ENCODE data around the gene TBL3. TPM values are rescaled to one million over a fixed set of nuclear protein-coding genes. Genes with fewer than 3 reads are reported as not detected.
"Not testable (repeated sequence)": the region's sequence is repeated elsewhere in the genome, so short reads cannot be mapped to it uniquely, and the experiment has no call there.

Gene TBL3
- total RNA-seq, 2 experiments from 2014 or later = 29.4 to 30.7 TPM

- Mint-ChIP-seq H3K9me3 (no peaks in the 10 kb centered on the region), H3K27me3 (peaks cover 2% of the 10 kb centered on the region), H3K4me1 (no peaks in the 10 kb centered on the region), H3K27ac (no peak overlapping the region), H3K4me3 (no peak overlapping the region), H3K36me3 (no peaks in the 10 kb centered on the region)
- POLR2A ChIA-PET = interaction anchor here (3.7 kb wide), 1 partner anchor 16 kb away, joined by 16 read pairs; the partner anchor contains the start of gene RPS2
- no peak for DNase-seq
- ATAC-seq (ENCODE audit: low read depth) = no peak
Observed at GRCh38 chr16:1949507-1949906, 22.3 kb upstream of the TBL3 start.

- DNase-seq (no peak), ATAC-seq (ENCODE audit: low read depth) (no peak)
- no peak overlapping the region for H3K27ac Mint-ChIP-seq
- H3K9me3 Mint-ChIP-seq = no peaks in the 10 kb centered on the region
- POLR2A ChIA-PET = interaction anchor here (0.7 to 3.7 kb wide), 2 partner anchors 15 to 21 kb away, joined by 3 to 16 read pairs; partner anchors contain the start of gene RPS2
- H3K4me1 Mint-ChIP-seq = no peaks in the 10 kb centered on the region
- no peak overlapping the region for H3K4me3 Mint-ChIP-seq
- H3K36me3 Mint-ChIP-seq = no peaks in the 10 kb centered on the region
- peaks cover 2% of the 10 kb centered on the region for H3K27me3 Mint-ChIP-seq
Observed at GRCh38 chr16:1950047-1950446, 21.8 kb upstream of the TBL3 start.

GRCh38 chr16:1950559-1950958, 21.3 kb upstream of the TBL3 start:
- POLR2A ChIA-PET = interaction anchor here (0.7 to 3.7 kb wide), 2 partner anchors 14 to 21 kb away, joined by 3 to 16 read pairs; partner anchors contain the start of gene RPS2
- no peak overlapping the region for H3K4me3 Mint-ChIP-seq
- ATAC-seq (ENCODE audit: low read depth) = no peak
- no peak for DNase-seq
- no peaks in the 10 kb centered on the region for H3K4me1 Mint-ChIP-seq
- peaks cover 2% of the 10 kb centered on the region for H3K27me3 Mint-ChIP-seq
- no peaks in the 10 kb centered on the region for H3K9me3 Mint-ChIP-seq
- no peak overlapping the region for H3K27ac Mint-ChIP-seq
- H3K36me3 Mint-ChIP-seq = no peaks in the 10 kb centered on the region

- H3K9me3 Mint-ChIP-seq = no peaks in the 10 kb centered on the region
- H3K4me1 Mint-ChIP-seq = no peaks in the 10 kb centered on the region
- DNase-seq (no peak), ATAC-seq (ENCODE audit: low read depth) (no peak)
- no peak overlapping the region for H3K4me3 Mint-ChIP-seq
- H3K27me3 Mint-ChIP-seq = peaks cover 2% of the 10 kb centered on the region
- POLR2A ChIA-PET = interaction anchor here (0.7 to 1.9 kb wide), 2 partner anchors 11 to 18 kb away, joined by 3 to 6 read pairs; partner anchors contain the start of genes RPS2 and TBL3
- H3K27ac Mint-ChIP-seq = no peak overlapping the region
- H3K36me3 Mint-ChIP-seq = no peaks in the 10 kb centered on the region
Observed at GRCh38 chr16:1953734-1954133, 18.1 kb upstream of the TBL3 start.

GRCh38 chr16:1957434-1958142, 14.3 kb upstream of the TBL3 start:
- H3K27ac Mint-ChIP-seq; H3K9me3 Mint-ChIP-seq; H3K36me3 Mint-ChIP-seq; DNase-seq; H3K27me3 Mint-ChIP-seq; H3K4me3 Mint-ChIP-seq; ATAC-seq (ENCODE audit: low read depth): not testable (repeated sequence)
- POLR2A ChIA-PET = interaction anchor here (0.6 to 4.0 kb wide), 2 partner anchors 13 to 359 kb away, joined by 5 to 37 read pairs; partner anchors contain the start of gene TBL3
- H3K4me1 Mint-ChIP-seq = peaks cover 26% of the 10 kb centered on the region

- Mint-ChIP-seq H3K4me1 (peaks cover 30% of the 10 kb centered on the region), H3K36me3 (peaks cover 12% of the 10 kb centered on the region)
- POLR2A ChIA-PET = interaction anchor here (0.6 to 4.0 kb wide), 2 partner anchors 12 to 358 kb away, joined by 5 to 37 read pairs; partner anchors contain the start of gene TBL3
- H3K4me3 Mint-ChIP-seq; H3K27ac Mint-ChIP-seq; H3K27me3 Mint-ChIP-seq; DNase-seq; ATAC-seq (ENCODE audit: low read depth); H3K9me3 Mint-ChIP-seq: not testable (repeated sequence)
Observed at GRCh38 chr16:1958143-1958491, 13.7 kb upstream of the TBL3 start.

- peak overlapping the region; percentile 96 for H3K27ac Mint-ChIP-seq
- H3K4me1 Mint-ChIP-seq = peaks cover 36% of the 10 kb centered on the region
- peaks cover 17% of the 10 kb centered on the region for H3K36me3 Mint-ChIP-seq
- DNase-seq (no peak), ATAC-seq (ENCODE audit: low read depth) (peak; percentile 5)
- no peaks in the 10 kb centered on the region for H3K9me3 Mint-ChIP-seq
- no peaks in the 10 kb centered on the region for H3K27me3 Mint-ChIP-seq
- POLR2A ChIA-PET = interaction anchor here (4.0 kb wide), 1 partner anchor 12 kb away, joined by 37 read pairs; the partner anchor contains the start of gene TBL3
- peak overlapping the region; percentile 97 for H3K4me3 Mint-ChIP-seq
Observed at GRCh38 chr16:1958715-1959268, 13.1 kb upstream of the TBL3 start.

- Mint-ChIP-seq H3K27ac (peak within 1 kb of the TSS; percentile 96), H3K4me1 (peaks cover 39% of the 10 kb centered on the region), H3K4me3 (peak within 1 kb of the TSS; percentile 97), H3K36me3 (peaks cover 22% of the 10 kb centered on the region), H3K27me3 (no peaks in the 10 kb centered on the region), H3K9me3 (no peaks in the 10 kb centered on the region)
- ATAC-seq (ENCODE audit: low read depth) = peak; percentile 84
- POLR2A ChIA-PET = interaction anchor here (0.7 to 4.0 kb wide), 3 partner anchors 11 to 180 kb away, joined by 3 to 37 read pairs (median 9); partner anchors contain the start of genes MSRB1 and TBL3
- peak; percentile 96 for DNase-seq
Observed at GRCh38 chr16:1959269-1960039, 12.4 kb upstream of the TBL3 start, which contains the start of gene NDUFB10. NDUFB10 (plus strand) TSS chr16:1959538; CDS start chr16:1959625, 87 bp downstream.

- peak overlapping the region; percentile 97 for H3K4me3 Mint-ChIP-seq
- no peak for DNase-seq
- ATAC-seq (ENCODE audit: low read depth) = no peak
- H3K4me1 Mint-ChIP-seq = peaks cover 45% of the 10 kb centered on the region
- POLR2A ChIA-PET = interaction anchor here (0.5 to 4.0 kb wide), 6 partner anchors 9 to 194 kb away, joined by 3 to 37 read pairs (median 4); partner anchors contain the start of genes GFER, MSRB1, TBL3 and TRAF7
- no peaks in the 10 kb centered on the region for H3K27me3 Mint-ChIP-seq
- no peaks in the 10 kb centered on the region for H3K9me3 Mint-ChIP-seq
- peaks cover 22% of the 10 kb centered on the region for H3K36me3 Mint-ChIP-seq
- peak overlapping the region; percentile 96 for H3K27ac Mint-ChIP-seq
Observed at GRCh38 chr16:1960665-1961630, 10.9 kb upstream of the TBL3 start.

GRCh38 chr16:1961651-1962067, 10.2 kb upstream of the TBL3 start:
- POLR2A ChIA-PET = interaction anchor here (1.1 to 4.0 kb wide), 2 partner anchors 9 to 29 kb away, joined by 3 to 37 read pairs; partner anchors contain the start of gene TBL3
- peak overlapping the region; percentile 60 for H3K4me3 Mint-ChIP-seq
- H3K27ac Mint-ChIP-seq = peak overlapping the region; percentile 48
- DNase-seq (no peak), ATAC-seq (ENCODE audit: low read depth) (no peak)
- H3K36me3 Mint-ChIP-seq = peaks cover 22% of the 10 kb centered on the region
- peaks cover 45% of the 10 kb centered on the region for H3K4me1 Mint-ChIP-seq
- H3K9me3 Mint-ChIP-seq = no peaks in the 10 kb centered on the region
- no peaks in the 10 kb centered on the region for H3K27me3 Mint-ChIP-seq

- peaks cover 46% of the 10 kb centered on the region for H3K4me1 Mint-ChIP-seq
- H3K9me3 Mint-ChIP-seq; DNase-seq; ATAC-seq (ENCODE audit: low read depth); H3K27me3 Mint-ChIP-seq: not testable (repeated sequence)
- H3K36me3 Mint-ChIP-seq = peaks cover 22% of the 10 kb centered on the region
- H3K27ac Mint-ChIP-seq = peak overlapping the region; percentile 96
- H3K4me3 Mint-ChIP-seq = peak overlapping the region; percentile 96
- POLR2A ChIA-PET = interaction anchor here (1.1 to 2.0 kb wide), 2 partner anchors 9 to 28 kb away, joined by 3 to 9 read pairs; partner anchors contain the start of gene TBL3
Observed at GRCh38 chr16:1962161-1963153, 9.4 kb upstream of the TBL3 start.

Data from activated naive CD8-positive, alpha-beta T cell treated with anti-CD3 and anti-CD28 coated beads, Interleukin-2, amount 10 ng/mL, durations not matched to agents 7 days and 5 days (primary cell).